Stromal cell of bone marrow (primary cell): Measurements from ENCODE around the gene SPANXA1.
"Not testable (repeated sequence)": the region's sequence is repeated elsewhere in the genome, so short reads cannot be mapped to it uniquely, and the experiment has no call there.

ENCODE experiments used
- DNase-seq: peaks from one replicate; pipeline ENCODE4 v3.0.0-alpha.2; 2012; ENCODE audit warnings: low read depth

SPANXA1 gene, protein sequence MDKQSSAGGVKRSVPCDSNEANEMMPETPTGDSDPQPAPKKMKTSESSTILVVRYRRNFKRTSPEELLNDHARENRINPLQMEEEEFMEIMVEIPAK

DNA sequence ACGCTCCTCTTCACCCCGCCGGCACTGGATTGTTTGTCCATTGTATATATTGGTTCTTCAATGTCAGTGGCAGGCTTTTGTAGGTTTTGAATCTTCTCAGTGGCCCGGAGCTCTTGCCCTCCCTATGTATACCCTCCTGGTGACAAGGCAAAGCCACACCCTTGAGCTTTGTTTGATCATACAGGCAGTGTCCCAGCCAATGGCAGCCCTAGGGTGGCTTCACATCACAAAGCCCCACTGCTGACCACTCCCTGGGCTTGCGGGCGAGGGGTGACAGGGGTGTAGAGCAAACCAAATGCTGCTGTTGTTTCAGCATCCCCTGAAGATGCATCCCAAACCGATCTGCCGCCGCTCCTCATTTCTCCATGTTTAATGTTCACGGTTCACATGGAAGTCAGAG, at the start of gene SPANXA1:
Gene SPANXA1 (minus strand): TSS at position 101 of the 400 bp plus-strand sequence. CDS start 60 bp downstream, at position 41.
- DNase-seq, result not testable (repeated sequence)

DNA sequence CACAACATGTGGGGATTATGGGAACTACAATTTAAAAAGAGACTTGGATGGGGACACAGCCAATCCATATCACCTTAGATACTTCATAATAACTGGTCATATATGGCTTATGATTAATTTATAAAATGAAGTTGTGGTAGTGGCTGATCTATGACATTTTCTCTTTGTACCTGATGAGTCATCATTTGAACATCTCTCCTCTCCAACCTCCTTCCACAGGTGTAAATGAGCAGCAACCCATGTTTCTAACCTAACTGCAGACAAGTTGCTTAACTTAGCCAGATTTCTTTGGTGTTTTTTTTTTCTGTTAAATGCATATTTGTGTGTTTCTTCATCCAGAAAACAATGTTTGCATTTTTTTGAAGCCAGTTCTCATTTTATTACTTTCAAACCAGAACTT, 47.6 kb upstream of the SPANXA1 start:
- no peak for DNase-seq

DNA sequence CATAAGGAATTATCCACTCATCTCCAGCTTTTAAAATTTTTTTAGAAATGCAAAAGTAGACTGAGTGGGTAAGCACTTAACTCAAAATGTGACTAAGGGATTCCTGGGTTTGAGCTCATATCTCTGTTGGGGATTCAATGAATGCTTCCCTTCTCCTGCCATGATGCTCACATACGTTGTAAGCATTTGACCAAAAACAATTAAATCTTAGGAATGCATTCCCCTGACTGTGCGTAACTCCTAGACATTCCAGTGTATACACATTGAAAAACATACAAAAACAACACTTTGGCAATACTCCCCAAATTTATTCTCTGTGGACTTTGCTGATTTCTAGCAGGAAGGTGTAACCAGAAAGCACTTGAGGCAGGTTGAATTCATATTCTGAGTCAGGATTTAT, 34.8 kb upstream of the SPANXA1 start:
- peak; percentile 3 for DNase-seq

DNA sequence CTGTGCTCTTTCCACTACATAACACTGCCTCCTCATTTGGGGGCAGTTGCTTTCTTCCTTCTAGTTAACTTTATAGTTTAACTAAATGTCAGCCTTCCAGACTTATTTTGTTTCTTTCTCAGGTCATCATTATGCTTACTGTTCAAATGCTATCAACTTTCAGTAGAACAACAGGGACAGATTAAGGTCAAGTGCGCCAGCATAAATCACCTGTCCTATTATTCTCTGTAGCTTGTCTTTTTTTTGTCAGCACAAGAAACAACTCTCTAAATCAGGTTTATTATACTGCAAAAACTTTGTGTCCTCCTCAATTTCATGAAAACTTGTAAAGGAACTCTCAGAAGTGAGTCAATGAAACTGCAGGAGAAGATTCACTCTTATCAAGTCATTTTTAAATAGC, 24.6 kb upstream of the SPANXA1 start:
- no peak for DNase-seq

DNA sequence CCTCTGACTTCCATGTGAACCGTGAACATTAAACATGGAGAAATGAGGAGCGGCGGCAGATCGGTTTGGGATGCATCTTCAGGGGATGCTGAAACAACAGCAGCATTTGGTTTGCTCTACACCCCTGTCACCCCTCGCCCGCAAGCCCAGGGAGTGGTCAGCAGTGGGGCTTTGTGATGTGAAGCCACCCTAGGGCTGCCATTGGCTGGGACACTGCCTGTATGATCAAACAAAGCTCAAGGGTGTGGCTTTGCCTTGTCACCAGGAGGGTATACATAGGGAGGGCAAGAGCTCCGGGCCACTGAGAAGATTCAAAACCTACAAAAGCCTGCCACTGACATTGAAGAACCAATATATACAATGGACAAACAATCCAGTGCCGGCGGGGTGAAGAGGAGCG, 4.9 kb upstream of the SPANXA1 start, which contains the start of gene SPANXA2:
Gene SPANXA2 (plus strand): TSS at position 301 of the 400 bp plus-strand sequence. CDS start 60 bp downstream, at position 361.
- DNase-seq, result not testable (repeated sequence)

DNA sequence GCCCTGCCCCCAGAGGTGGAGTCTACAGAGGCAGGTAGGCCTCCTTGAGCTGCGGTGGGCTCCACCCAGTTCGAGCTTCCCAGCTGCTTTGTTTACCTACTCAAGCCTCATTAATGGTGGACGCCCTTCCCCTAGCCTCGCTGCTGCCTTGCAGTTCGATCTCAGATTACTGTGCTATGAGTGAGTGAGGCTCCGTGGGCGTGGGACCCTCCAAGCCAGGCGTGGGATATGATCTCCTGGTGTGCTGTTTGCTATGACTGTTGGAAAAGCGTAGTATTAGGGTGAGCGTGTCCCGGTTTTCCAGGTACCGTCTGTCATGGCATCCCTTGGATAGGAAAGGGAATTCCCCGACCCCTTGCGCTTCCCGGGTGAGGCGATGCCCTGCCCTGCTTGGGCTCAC, 42.0 kb downstream of the SPANXA1 start:
- DNase-seq, result not testable (repeated sequence)
